DND-41 (cell line): Measurements from ENCODE around the gene PAIP2.

Source experiments
- ATAC-seq: fragments of 200-7000 bp; cut with Tn5 transposase; 3 replicates; pipeline ENCODE4 v1.9.1; 2021; ENCODE audit warnings: low read depth; ENCODE audit not compliant: insufficient read depth
- DNase-seq: peaks from one replicate; pipeline ENCODE4 v3.0.0-alpha.2; 2020
- H2AFZ ChIP-seq: 2 replicates; pipeline ENCODE4 v1.6.0; 2012; ENCODE audit warnings: low read depth, low read length
- H3K27ac ChIP-seq: 2 replicates; pipeline ENCODE4 v1.5.1; 2012; ENCODE audit warnings: low read length, inconsistent platforms
- H3K27me3 ChIP-seq: fragments of 200-600 bp; sonication (generic); 2 replicates; pipeline ENCODE4 v1.6.0; 2012; ENCODE audit warnings: low read length, mild to moderate bottlenecking, inconsistent platforms; ENCODE audit not compliant: insufficient read depth, poor library complexity
- H3K36me3 ChIP-seq: 2 replicates; pipeline ENCODE4 v1.5.1; 2012; ENCODE audit warnings: low read length, inconsistent platforms; ENCODE audit not compliant: insufficient read depth
- H3K4me1 ChIP-seq: 2 replicates; pipeline ENCODE4 v1.5.1; 2012; ENCODE audit warnings: mild to moderate bottlenecking, low read length; ENCODE audit not compliant: insufficient read depth
- H3K4me2 ChIP-seq: 2 replicates; pipeline ENCODE4 v1.6.0; 2012; ENCODE audit warnings: mild to moderate bottlenecking, moderate library complexity, low read length, inconsistent platforms; ENCODE audit not compliant: insufficient read depth
- H3K4me3 ChIP-seq, 2 experiments: fragments of 200-600 bp in 1 of 2; shearing (Covaris generic) in 1 of 2; 2 replicates each; pipeline ENCODE4 v1.5.1; 2012 to 2016; ENCODE audit warnings: inconsistent platforms in 2 of 2, low read length in 2 of 2, mild to moderate bottlenecking in 2 of 2, low read depth in 1 of 2, moderate library complexity in 1 of 2
- H3K79me2 ChIP-seq: 2 replicates; pipeline ENCODE4 v1.6.0; 2012; ENCODE audit warnings: low read length, inconsistent platforms; ENCODE audit not compliant: insufficient read depth
- H3K9ac ChIP-seq: 2 replicates; pipeline ENCODE4 v1.6.0; 2012; ENCODE audit warnings: low read depth, mild to moderate bottlenecking, inconsistent platforms, low read length, moderate library complexity
- H3K9me3 ChIP-seq: 2 replicates; pipeline ENCODE4 v1.5.1; 2012; ENCODE audit warnings: low read length, moderate library complexity, mild to moderate bottlenecking, inconsistent platforms; ENCODE audit not compliant: insufficient read depth, severe bottlenecking
- H4K20me1 ChIP-seq: 2 replicates; pipeline ENCODE4 v1.6.0; 2012; ENCODE audit warnings: low read length; ENCODE audit not compliant: insufficient read depth
- EZH2 ChIP-seq: IDR thresholded peaks from 3 replicates; pipeline ENCODE4 v1.6.1; 2012; ENCODE audit warnings: borderline replicate concordance, low read depth, mild to moderate bottlenecking, moderate library complexity, low read length, inconsistent platforms; ENCODE audit not compliant: severe bottlenecking
- TF ChIP-seq, protein P1 (sequence below): IDR thresholded peaks from 2 replicates; pipeline ENCODE4 v1.5.1; 2012; ENCODE audit warnings: borderline replicate concordance, low read length, moderate library complexity, mild to moderate bottlenecking; ENCODE audit not compliant: poor library complexity, severe bottlenecking; ENCODE audit errors: extremely low read depth

PAIP2 gene

GRCh38 chr5:139396691-139397090, 55.0 kb downstream of the PAIP2 start:
- H3K36me3 ChIP-seq, result peaks cover 39% of the 10 kb centered on the region
- no peak for DNase-seq
- ATAC-seq, result no peak
- H2AFZ ChIP-seq, result no peak overlapping the region
- H4K20me1 ChIP-seq, result peaks cover 34% of the 10 kb centered on the region
- H3K4me3 ChIP-seq, result no peak overlapping the region
- H3K9ac ChIP-seq, result no peak overlapping the region
- TF ChIP-seq, protein P1, sequence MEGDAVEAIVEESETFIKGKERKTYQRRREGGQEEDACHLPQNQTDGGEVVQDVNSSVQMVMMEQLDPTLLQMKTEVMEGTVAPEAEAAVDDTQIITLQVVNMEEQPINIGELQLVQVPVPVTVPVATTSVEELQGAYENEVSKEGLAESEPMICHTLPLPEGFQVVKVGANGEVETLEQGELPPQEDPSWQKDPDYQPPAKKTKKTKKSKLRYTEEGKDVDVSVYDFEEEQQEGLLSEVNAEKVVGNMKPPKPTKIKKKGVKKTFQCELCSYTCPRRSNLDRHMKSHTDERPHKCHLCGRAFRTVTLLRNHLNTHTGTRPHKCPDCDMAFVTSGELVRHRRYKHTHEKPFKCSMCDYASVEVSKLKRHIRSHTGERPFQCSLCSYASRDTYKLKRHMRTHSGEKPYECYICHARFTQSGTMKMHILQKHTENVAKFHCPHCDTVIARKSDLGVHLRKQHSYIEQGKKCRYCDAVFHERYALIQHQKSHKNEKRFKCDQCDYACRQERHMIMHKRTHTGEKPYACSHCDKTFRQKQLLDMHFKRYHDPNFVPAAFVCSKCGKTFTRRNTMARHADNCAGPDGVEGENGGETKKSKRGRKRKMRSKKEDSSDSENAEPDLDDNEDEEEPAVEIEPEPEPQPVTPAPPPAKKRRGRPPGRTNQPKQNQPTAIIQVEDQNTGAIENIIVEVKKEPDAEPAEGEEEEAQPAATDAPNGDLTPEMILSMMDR, result no peak
- no peaks in the 10 kb centered on the region for H3K27me3 ChIP-seq
- peaks cover 29% of the 10 kb centered on the region for H3K4me1 ChIP-seq
- peaks cover 45% of the 10 kb centered on the region for H3K79me2 ChIP-seq
- H3K9me3 ChIP-seq, result no peaks in the 10 kb centered on the region
- H3K27ac ChIP-seq, result no peak overlapping the region
- no peak overlapping the region for H3K4me2 ChIP-seq

DNA sequence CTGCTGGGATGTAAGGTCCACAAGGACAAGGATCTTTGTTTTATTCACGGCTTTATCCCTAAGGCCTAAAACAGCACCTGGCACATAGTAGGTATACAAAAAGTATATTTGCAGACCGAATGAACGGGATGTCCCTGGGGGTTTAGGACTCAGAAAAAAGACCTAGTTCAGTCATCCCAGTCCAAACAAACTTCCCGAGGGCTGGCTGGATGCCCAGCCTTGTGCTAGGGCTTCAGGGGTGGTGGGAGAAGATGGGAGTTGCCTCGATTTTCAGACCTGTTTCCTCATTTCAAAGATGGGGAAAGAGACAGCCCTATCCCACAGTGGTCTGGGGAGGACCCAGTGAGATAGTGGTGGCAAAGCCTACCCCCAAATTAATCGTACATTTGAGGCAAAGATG, 56.3 kb downstream of the PAIP2 start:
- peaks cover 30% of the 10 kb centered on the region for H3K4me1 ChIP-seq
- ATAC-seq, result no peak
- H3K9me3 ChIP-seq, result no peaks in the 10 kb centered on the region
- no peak overlapping the region for H3K27ac ChIP-seq
- H3K4me3 ChIP-seq, result no peak overlapping the region
- no peak overlapping the region for H3K4me2 ChIP-seq
- H3K27me3 ChIP-seq, result no peaks in the 10 kb centered on the region
- peaks cover 37% of the 10 kb centered on the region for H4K20me1 ChIP-seq
- DNase-seq, result no peak
- no peak for TF ChIP-seq EZH2
- H3K36me3 ChIP-seq, result peaks cover 39% of the 10 kb centered on the region
- peaks cover 37% of the 10 kb centered on the region for H3K79me2 ChIP-seq
- H3K9ac ChIP-seq, result no peak overlapping the region
- no peak overlapping the region for H2AFZ ChIP-seq

GRCh38 chr5:139399501-139400121, 58.0 kb downstream of the PAIP2 start:
- ATAC-seq, result no peak
- no peak overlapping the region for H3K9ac ChIP-seq

GRCh38 chr5:139401546-139401945, 59.9 kb downstream of the PAIP2 start:
- Histone ChIP-seq H3K27me3 (no peaks in the 10 kb centered on the region), H3K36me3 (peaks cover 6% of the 10 kb centered on the region; the same call in 1 of the 2 replicates), H2AFZ (no peak overlapping the region), H4K20me1 (peaks cover 6% of the 10 kb centered on the region; the same call in 1 of the 2 replicates), H3K4me2 (no peak overlapping the region), H3K9me3 (no peaks in the 10 kb centered on the region), H3K27ac (no peak overlapping the region), H3K4me3 (no peak overlapping the region), H3K9ac (no peak overlapping the region), H3K4me1 (peaks cover 29% of the 10 kb centered on the region), H3K79me2 (0 out of 2 replicates have a peak, but pooled peaks cover 4% of the 10 kb centered on the region)
- TF ChIP-seq, protein P1, result no peak
- no peak for TF ChIP-seq EZH2
- ATAC-seq (no peak), DNase-seq (no peak)

More at GRCh38 chr5:139399501-139400121, 58.0 kb downstream of the PAIP2 start:
- Histone ChIP-seq H3K4me2 (no peak overlapping the region), H3K9me3 (no peaks in the 10 kb centered on the region), H3K27me3 (no peaks in the 10 kb centered on the region), H4K20me1 (peaks cover 24% of the 10 kb centered on the region; the same call in 1 of the 2 replicates), H3K27ac (peak overlapping the region; percentile 34; the same call in 1 of the 2 replicates), H3K4me3 (no peak overlapping the region), H2AFZ (no peak overlapping the region), H3K4me1 (peaks cover 26% of the 10 kb centered on the region), H3K36me3 (peaks cover 25% of the 10 kb centered on the region), H3K79me2 (peaks cover 21% of the 10 kb centered on the region)
- no peak for TF ChIP-seq EZH2
- TF ChIP-seq, protein P1, result no peak
- DNase-seq, result no peak
